Peyer's patch (tissue), 4 donors: ENCODE measurements around the gene GPR107. TPM values are rescaled to one million over a fixed set of nuclear protein-coding genes. Genes with fewer than 3 reads are reported as not detected.

Experiments
- DNase-seq, 3 donors: peaks; one replicate each; pipeline ENCODE4 v3.0.0-alpha.2; 2017 to 2019
- H3K27ac ChIP-seq, 4 donors: fragments of 200-600 bp; sonication (generic); one replicate each; pipeline ENCODE4 v1.5.1; 2016 to 2019
- H3K27me3 ChIP-seq, 2 donors: fragments of 200-600 bp; sonication (generic); one replicate each; pipeline ENCODE4 v1.5.1; 2019
- H3K36me3 ChIP-seq, 3 donors: fragments of 200-600 bp; sonication (generic); one replicate each; pipeline ENCODE4 v1.5.1; 2016 to 2019
- H3K4me1 ChIP-seq, 4 donors: fragments of 200-600 bp; sonication (generic); one replicate each; pipeline ENCODE4 v1.5.1; 2016 to 2019
- H3K4me3 ChIP-seq, 4 donors: fragments of 200-600 bp; sonication (generic); 1 replicate in 3 of 4; 2 replicates in 1 of 4; pipeline ENCODE4 v1.5.1; 2016 to 2019; ENCODE audit warnings: mild to moderate bottlenecking in 1 of 4
- H3K9me3 ChIP-seq, 4 donors: fragments of 200-600 bp; sonication (generic); one replicate each; pipeline ENCODE4 v1.5.1; 2016 to 2019; ENCODE audit warnings: mild to moderate bottlenecking in 1 of 4
- CTCF ChIP-seq, 6 experiments: fragments of 450-650 bp in 4 of 6; fragments of 200-600 bp in 2 of 6; sonication (generic) in 1 of 6; IDR thresholded peaks; one replicate each; pipeline ENCODE4 v1.5.1; 2017 to 2019; ENCODE audit warnings: antibody characterized with exemption in 6 of 6, mild to moderate bottlenecking in 3 of 6, moderate library complexity in 1 of 6
- POLR2A ChIP-seq, 2 donors: fragments of 450-650 bp; IDR thresholded peaks; one replicate each; pipeline ENCODE4 v1.5.1; 2017; ENCODE audit warnings: antibody characterized with exemption in 2 of 2, mild to moderate bottlenecking in 2 of 2, moderate library complexity in 2 of 2
- total RNA-seq, 4 donors: library from RNA; depleted of rRNA; stranded (reverse); fragments of >200 nt; gene quantifications; one replicate each; pipeline ENCODE4 v1.1.0, GENCODE V29; 2016

Gene GPR107
- total RNA-seq, 4 donors from 2014 or later, result 16.6 to 29.0 (median 22.3) TPM

- Histone ChIP-seq H3K4me1 (peaks cover 0 to 19% (median under 1%) of the 10 kb centered on the region in 4 donors), H3K27ac (peak overlapping the region in 1 of 4 donors; percentile 44)
- TF ChIP-seq POLR2A (IDR thresholded peaks at IDR 0.05) (no peak), CTCF (IDR thresholded peaks at IDR 0.05) (no peak)
These were observed 124.4 kb downstream of the GPR107 start for GRCh38 chr9:130177898-130178805.

GRCh38 chr9:130179331-130179907 is 125.7 kb downstream of the GPR107 start:
- no peaks in the 10 kb centered on the region for H3K9me3 ChIP-seq
- no peak for TF ChIP-seq POLR2A (IDR thresholded peaks at IDR 0.05)
- no peak for TF ChIP-seq CTCF (IDR thresholded peaks at IDR 0.05)
- peaks cover 0 to 22% (median 0%) of the 10 kb centered on the region in 4 donors for H3K4me1 ChIP-seq
- DNase-seq, result no peak
- no peaks in the 10 kb centered on the region for H3K27me3 ChIP-seq
- H3K4me3 ChIP-seq, result no peak overlapping the region
- H3K36me3 ChIP-seq, result no peaks in the 10 kb centered on the region
- H3K27ac ChIP-seq, result no peak overlapping the region

More at GRCh38 chr9:130177898-130178805, 124.4 kb downstream of the GPR107 start:
- Histone ChIP-seq H3K9me3 (no peaks in the 10 kb centered on the region), H3K36me3 (no peaks in the 10 kb centered on the region), H3K27me3 (peaks cover 0 to 2% of the 10 kb centered on the region in 2 donors), H3K4me3 (no peak overlapping the region)
- no peak for DNase-seq

GRCh38 chr9:130180516-130180915 is 126.8 kb downstream of the GPR107 start:
- H3K9me3 ChIP-seq, result no peaks in the 10 kb centered on the region
- TF ChIP-seq CTCF (IDR thresholded peaks at IDR 0.05), result no peak
- no peak for TF ChIP-seq POLR2A (IDR thresholded peaks at IDR 0.05)
- H3K27me3 ChIP-seq, result no peaks in the 10 kb centered on the region
- H3K36me3 ChIP-seq, result no peaks in the 10 kb centered on the region
- no peak for DNase-seq
- H3K27ac ChIP-seq, result no peak overlapping the region
- peaks cover 0 to 22% (median 0%) of the 10 kb centered on the region in 4 donors for H3K4me1 ChIP-seq
- no peak overlapping the region for H3K4me3 ChIP-seq

- H3K9me3 ChIP-seq, result no peaks in the 10 kb centered on the region
- H3K27ac ChIP-seq, result peak overlapping the region in 2 of 4 donors; percentile 13 to 75
- no peak for TF ChIP-seq CTCF (IDR thresholded peaks at IDR 0.05)
- no peak for TF ChIP-seq POLR2A (IDR thresholded peaks at IDR 0.05)
- peak in 2 of 3 donors; percentile 81 to 88 for DNase-seq
- no peaks in the 10 kb centered on the region for H3K27me3 ChIP-seq
- no peak overlapping the region for H3K4me3 ChIP-seq
- H3K4me1 ChIP-seq, result peaks cover 0 to 35% (median 0%) of the 10 kb centered on the region in 4 donors
- no peaks in the 10 kb centered on the region for H3K36me3 ChIP-seq
These were observed 128.1 kb downstream of the GPR107 start for GRCh38 chr9:130181678-130182380.

GRCh38 chr9:130182381-130182909 is 128.7 kb downstream of the GPR107 start:
- Histone ChIP-seq H3K36me3 (no peaks in the 10 kb centered on the region), H3K4me1 (peaks cover 0 to 39% (median 0%) of the 10 kb centered on the region in 4 donors), H3K27ac (peak overlapping the region in 2 of 4 donors; percentile 28 to 75), H3K9me3 (no peaks in the 10 kb centered on the region), H3K4me3 (no peak overlapping the region), H3K27me3 (no peaks in the 10 kb centered on the region)
- TF ChIP-seq POLR2A (IDR thresholded peaks at IDR 0.05) (no peak), CTCF (IDR thresholded peaks at IDR 0.05) (no peak)
- DNase-seq, result no peak
